GM12874 (cell line): ENCODE measurements around the gene PPP6R3.

Experiments used
- TF ChIP-seq, protein P1 (sequence below): IDR thresholded peaks from 2 replicates; pipeline ENCODE4 v1.5.1; 2011; ENCODE audit warnings: low read depth, mild to moderate bottlenecking, control low read depth, low read length, moderate library complexity; ENCODE audit not compliant: insufficient read depth

PPP6R3 gene

DNA sequence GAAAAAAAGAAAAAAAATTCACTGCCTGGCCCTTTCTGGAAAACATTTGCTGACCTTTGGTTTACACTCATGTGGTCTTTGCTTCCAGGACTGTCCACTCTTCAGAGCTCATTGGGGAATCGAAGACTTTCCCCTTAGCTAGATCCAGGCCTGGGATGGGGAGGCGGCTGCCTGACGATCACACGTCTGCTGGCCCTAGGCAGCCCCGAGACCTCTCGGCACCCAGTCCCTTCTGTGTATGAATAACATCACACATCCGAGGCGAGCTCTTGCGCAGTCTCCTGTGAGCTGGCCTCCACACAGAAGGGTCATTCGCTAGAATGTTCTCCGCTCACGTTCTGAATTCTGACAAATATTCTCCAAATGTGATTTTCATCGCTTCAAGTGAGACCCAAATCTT lies 198.1 kb downstream of the PPP6R3 start:
- TF ChIP-seq, protein P1, sequence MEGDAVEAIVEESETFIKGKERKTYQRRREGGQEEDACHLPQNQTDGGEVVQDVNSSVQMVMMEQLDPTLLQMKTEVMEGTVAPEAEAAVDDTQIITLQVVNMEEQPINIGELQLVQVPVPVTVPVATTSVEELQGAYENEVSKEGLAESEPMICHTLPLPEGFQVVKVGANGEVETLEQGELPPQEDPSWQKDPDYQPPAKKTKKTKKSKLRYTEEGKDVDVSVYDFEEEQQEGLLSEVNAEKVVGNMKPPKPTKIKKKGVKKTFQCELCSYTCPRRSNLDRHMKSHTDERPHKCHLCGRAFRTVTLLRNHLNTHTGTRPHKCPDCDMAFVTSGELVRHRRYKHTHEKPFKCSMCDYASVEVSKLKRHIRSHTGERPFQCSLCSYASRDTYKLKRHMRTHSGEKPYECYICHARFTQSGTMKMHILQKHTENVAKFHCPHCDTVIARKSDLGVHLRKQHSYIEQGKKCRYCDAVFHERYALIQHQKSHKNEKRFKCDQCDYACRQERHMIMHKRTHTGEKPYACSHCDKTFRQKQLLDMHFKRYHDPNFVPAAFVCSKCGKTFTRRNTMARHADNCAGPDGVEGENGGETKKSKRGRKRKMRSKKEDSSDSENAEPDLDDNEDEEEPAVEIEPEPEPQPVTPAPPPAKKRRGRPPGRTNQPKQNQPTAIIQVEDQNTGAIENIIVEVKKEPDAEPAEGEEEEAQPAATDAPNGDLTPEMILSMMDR, result no peak

- TF ChIP-seq, protein P1, result no peak
Measured at GRCh38 chr11:68659158-68659921, 198.8 kb downstream of the PPP6R3 start.

- TF ChIP-seq, protein P1, result no peak
Measured at GRCh38 chr11:68660066-68660810, 199.7 kb downstream of the PPP6R3 start.

DNA sequence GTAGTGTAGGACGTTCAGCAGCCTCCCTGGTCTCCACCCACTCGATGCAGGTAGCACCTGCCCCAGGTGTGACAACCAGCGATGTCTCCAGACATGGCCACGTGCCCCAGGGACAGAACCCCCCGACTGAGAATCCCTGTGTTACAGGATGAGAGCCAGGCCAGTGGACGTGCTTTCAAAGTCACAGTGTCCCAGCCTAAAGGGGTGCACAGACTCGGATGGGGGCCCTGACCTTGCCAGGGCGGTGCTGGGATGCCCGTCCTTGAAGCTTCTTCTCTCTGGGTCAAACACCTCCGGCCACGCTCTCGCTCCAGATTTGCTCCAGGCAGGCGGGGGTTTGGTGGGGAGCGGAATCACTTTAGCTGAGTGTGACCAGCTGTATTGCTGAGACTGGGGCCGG lies 200.5 kb downstream of the PPP6R3 start:
- TF ChIP-seq, protein P1, result no peak

- TF ChIP-seq, protein P1, result no peak
Measured at GRCh38 chr11:68661697-68662603, 201.4 kb downstream of the PPP6R3 start.

DNA sequence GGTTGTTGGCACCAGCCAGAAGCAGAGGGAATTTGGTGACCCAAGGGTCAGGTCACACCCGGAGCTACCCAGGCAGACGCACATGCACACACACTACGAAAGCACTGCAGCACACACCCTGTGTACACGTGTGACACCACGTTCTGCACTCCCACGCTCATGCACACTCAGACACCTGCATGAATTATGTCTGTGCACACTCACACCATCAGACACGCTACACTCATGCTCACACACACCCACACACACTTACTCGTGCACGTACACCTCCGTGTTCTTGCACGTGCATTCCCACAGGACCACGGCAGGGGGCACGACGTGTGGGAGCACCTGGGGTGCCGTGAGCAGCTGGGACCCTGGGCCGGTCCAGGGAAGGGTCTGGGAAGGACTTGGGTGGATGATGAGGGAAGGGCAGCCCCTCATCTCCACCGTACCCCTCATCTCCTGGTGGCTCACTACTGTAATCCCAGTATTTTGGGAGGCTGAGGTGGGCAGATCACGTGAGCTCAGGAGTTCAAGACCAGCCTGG lies 203.0 kb downstream of the PPP6R3 start:
- TF ChIP-seq, protein P1, result no peak
